Uterus (tissue), 4 donors: ENCODE data around the gene ARHGEF1. TPM values are rescaled to one million over a fixed set of nuclear protein-coding genes. Genes with fewer than 3 reads are reported as not detected.
A peak's percentile ranks its signal among the peaks of the same experiment; 100 is the strongest.
"Not testable (repeated sequence)": the region's sequence is repeated elsewhere in the genome, so short reads cannot be mapped to it uniquely, and the experiment has no call there.

ENCODE experiments used
- DNase-seq, 2 donors: peaks; one replicate each; pipeline ENCODE4 v3.0.0-alpha.2; 2019 to 2020
- H3K27ac ChIP-seq, 2 donors: fragments of 200-600 bp; sonication (generic); 1 replicate in 1 of 2; 2 replicates in 1 of 2; pipeline ENCODE4 v1.5.1; 2016 to 2018
- H3K27me3 ChIP-seq, 2 donors: fragments of 200-600 bp; sonication (generic); one replicate each; pipeline ENCODE4 v1.5.1; 2018 to 2019; ENCODE audit warnings: control low read depth in 1 of 2
- H3K36me3 ChIP-seq, 2 donors: fragments of 200-600 bp; sonication (generic); one replicate each; pipeline ENCODE4 v1.5.1; 2019; ENCODE audit warnings: control low read depth in 1 of 2
- H3K4me1 ChIP-seq, 2 donors: fragments of 200-600 bp; sonication (generic); one replicate each; pipeline ENCODE4 v1.5.1; 2018 to 2019; ENCODE audit warnings: control low read depth in 1 of 2
- H3K4me3 ChIP-seq, 2 donors: fragments of 200-600 bp; sonication (generic); 1 replicate in 1 of 2; 2 replicates in 1 of 2; pipeline ENCODE4 v1.5.1; 2018 to 2019; ENCODE audit warnings: mild to moderate bottlenecking in 1 of 2
- H3K9me3 ChIP-seq, 2 donors: fragments of 200-600 bp; sonication (generic); one replicate each; pipeline ENCODE4 v1.5.1; 2019; ENCODE audit warnings: control low read depth in 1 of 2
- CTCF ChIP-seq, 4 experiments: fragments of 200-600 bp in 2 of 4; fragments of 450-650 bp in 2 of 4; sonication (generic) in 2 of 4; IDR thresholded peaks; one replicate each; pipeline ENCODE4 v1.5.1; 2016 to 2019; ENCODE audit warnings: antibody characterized with exemption in 4 of 4, mild to moderate bottlenecking in 2 of 4, moderate library complexity in 1 of 4
- POLR2A ChIP-seq, 2 donors: fragments of 450-650 bp; IDR thresholded peaks; one replicate each; pipeline ENCODE4 v1.6.1; 2016; ENCODE audit warnings: antibody characterized with exemption in 2 of 2, mild to moderate bottlenecking in 1 of 2, moderate library complexity in 1 of 2
- intact Hi-C: fragments of 100-400 bp; cut with DNase I; formaldehyde crosslinking; loops from one replicate; pipeline ENCODE4 v1.15.1; 2023; ENCODE audit warnings: low total_unique reads
- total RNA-seq, 4 donors: library from RNA; depleted of rRNA in 3 of 4; stranded (reverse); fragments of >200 nt in 3 of 4; gene quantifications; one replicate each; pipeline versions ENCODE4 v1.1.0 to v1.2.4, GENCODE V29; 2014 to 2023
- donor health status: DM: yes; HTN: yes; CAD: no.

The ARHGEF1 gene
- total RNA-seq, 4 donors from 2014 or later = 13.5 to 118 (median 37.1) TPM

GRCh38 chr19:41872775-41873647 is 10.0 kb upstream of the ARHGEF1 start:
- DNase-seq = no peak
- intact Hi-C loops = no loop called here
- H3K4me1 ChIP-seq = no peaks in the 10 kb centered on the region
- no peak overlapping the region for H3K4me3 ChIP-seq
- H3K27me3 ChIP-seq = no peaks in the 10 kb centered on the region
- no peaks in the 10 kb centered on the region for H3K36me3 ChIP-seq
- H3K27ac ChIP-seq = no peak overlapping the region
- peak; percentile 18 to 48 (median 35) for TF ChIP-seq CTCF (IDR thresholded peaks at IDR 0.05)
- no peak for TF ChIP-seq POLR2A (IDR thresholded peaks at IDR 0.05)
- H3K9me3 ChIP-seq = no peaks in the 10 kb centered on the region

GRCh38 chr19:41875973-41876372 is 7.0 kb upstream of the ARHGEF1 start:
- intact Hi-C loops, H3K4me1 ChIP-seq, H3K36me3 ChIP-seq, H3K4me3 ChIP-seq, H3K27me3 ChIP-seq, DNase-seq, H3K9me3 ChIP-seq, H3K27ac ChIP-seq: not testable (repeated sequence)

GRCh38 chr19:41876847-41877832 is 5.8 kb upstream of the ARHGEF1 start, which contains the start of gene CD79A:
Gene CD79A, plus strand, starts transcription at chr19:41877279. Its CDS starts 26 bp downstream, at chr19:41877305.
- no peaks in the 10 kb centered on the region for H3K36me3 ChIP-seq
- no peak within 1 kb of the TSS for H3K27ac ChIP-seq
- H3K9me3 ChIP-seq = no peaks in the 10 kb centered on the region
- no peaks in the 10 kb centered on the region for H3K4me1 ChIP-seq
- H3K4me3 ChIP-seq = no peak within 1 kb of the TSS
- intact Hi-C loops = no loop called here
- DNase-seq = no peak
- TF ChIP-seq POLR2A (IDR thresholded peaks at IDR 0.05) (no peak), CTCF (IDR thresholded peaks at IDR 0.05) (no peak)
- H3K27me3 ChIP-seq = no peaks in the 10 kb centered on the region

- no peak overlapping the region for H3K4me3 ChIP-seq
- no peaks in the 10 kb centered on the region for H3K36me3 ChIP-seq
- H3K27ac ChIP-seq = no peak overlapping the region
- DNase-seq = no peak
- no peaks in the 10 kb centered on the region for H3K27me3 ChIP-seq
- TF ChIP-seq POLR2A (IDR thresholded peaks at IDR 0.05) (no peak), CTCF (IDR thresholded peaks at IDR 0.05) (no peak)
- intact Hi-C loops = no loop called here
- no peaks in the 10 kb centered on the region for H3K9me3 ChIP-seq
- no peaks in the 10 kb centered on the region for H3K4me1 ChIP-seq
Measured at GRCh38 chr19:41877916-41878905, 4.8 kb upstream of the ARHGEF1 start.

- H3K9me3 ChIP-seq = no peaks in the 10 kb centered on the region
- intact Hi-C loops = no loop called here
- no peaks in the 10 kb centered on the region for H3K27me3 ChIP-seq
- H3K36me3 ChIP-seq = no peaks in the 10 kb centered on the region
- DNase-seq = no peak
- TF ChIP-seq POLR2A (IDR thresholded peaks at IDR 0.05) (no peak), CTCF (IDR thresholded peaks at IDR 0.05) (no peak)
- H3K27ac ChIP-seq = no peak overlapping the region
- H3K4me3 ChIP-seq = no peak overlapping the region
- H3K4me1 ChIP-seq = no peaks in the 10 kb centered on the region
Measured at GRCh38 chr19:41879080-41879479, 3.9 kb upstream of the ARHGEF1 start.
